GM12865 (cell line): ENCODE measurements around the gene LBX1.

Experiments
- DNase-seq: peaks from one replicate; pipeline ENCODE4 v3.0.0; 2010; ENCODE audit warnings: low read depth
- H3K4me3 ChIP-seq: 2 replicates; pipeline ENCODE4 v1.5.1; 2011; ENCODE audit warnings: mild to moderate bottlenecking, low read depth, low read length, control low read depth
- CTCF ChIP-seq: IDR thresholded peaks from 2 replicates; pipeline ENCODE4 v1.5.1; 2011; ENCODE audit warnings: low read length, control low read depth, low read depth, inconsistent platforms; ENCODE audit not compliant: insufficient read depth; ENCODE audit errors: missing control alignments

The LBX1 gene

GRCh38 chr10:101236376-101237080 lies 7.3 kb upstream of the LBX1 start:
- TF ChIP-seq CTCF: no peak
- no peak overlapping the region for H3K4me3 ChIP-seq
- DNase-seq: no peak

- no peak overlapping the region for H3K4me3 ChIP-seq
- no peak for TF ChIP-seq CTCF
- no peak for DNase-seq
These were observed 6.5 kb upstream of the LBX1 start for GRCh38 chr10:101235766-101236165.

GRCh38 chr10:101234333-101234732 lies 5.1 kb upstream of the LBX1 start:
- no peak for TF ChIP-seq CTCF
- H3K4me3 ChIP-seq: no peak overlapping the region
- no peak for DNase-seq

GRCh38 chr10:101233863-101234262 lies 4.6 kb upstream of the LBX1 start:
- DNase-seq: no peak
- no peak for TF ChIP-seq CTCF
- no peak overlapping the region for H3K4me3 ChIP-seq

GRCh38 chr10:101233443-101233842 lies 4.2 kb upstream of the LBX1 start:
- H3K4me3 ChIP-seq: no peak overlapping the region
- TF ChIP-seq CTCF: no peak
- DNase-seq: no peak

- H3K4me3 ChIP-seq: no peak overlapping the region
- no peak for DNase-seq
- no peak for TF ChIP-seq CTCF
These were observed 2.8 kb upstream of the LBX1 start for GRCh38 chr10:101231912-101232689.
